ENCODE results near the gene SPTB.

DNA sequence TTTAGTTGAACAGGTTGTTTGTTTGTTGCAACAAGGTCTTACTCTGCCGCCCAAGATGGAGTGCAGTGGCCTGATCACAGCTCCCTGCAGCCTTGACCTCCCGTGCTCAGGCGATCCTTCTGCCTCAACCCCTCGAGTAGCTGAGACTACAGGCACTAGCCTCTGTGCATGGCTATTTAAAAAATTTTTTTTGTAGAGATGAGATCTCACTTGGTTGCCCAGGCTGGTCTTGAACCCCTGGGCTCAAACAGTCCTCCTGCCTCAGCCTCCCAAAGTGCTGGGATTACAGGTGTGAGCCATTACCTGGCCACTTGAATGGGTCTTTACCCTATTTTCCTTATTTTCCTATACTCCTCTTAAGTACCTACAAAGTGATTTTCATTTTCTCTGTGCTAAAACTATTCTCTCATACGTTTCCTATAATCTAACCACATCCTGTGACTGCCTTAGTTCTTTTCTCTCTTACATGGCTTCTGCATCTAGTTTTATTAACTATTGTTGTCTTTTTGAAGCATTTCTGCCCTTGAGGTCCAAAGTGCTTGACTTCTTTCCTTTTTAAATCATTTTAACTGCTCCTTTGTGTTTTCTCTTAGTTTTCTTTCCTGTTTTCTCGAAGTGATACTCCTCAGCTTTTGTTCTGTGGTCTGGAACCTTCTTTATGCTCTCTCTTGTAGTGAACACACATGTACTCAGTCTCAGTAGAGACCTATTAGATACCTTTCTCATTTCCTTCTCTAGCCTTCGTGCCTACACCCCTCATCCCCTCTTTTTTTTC, 48.7 kb upstream of the SPTB start:
- TF ChIP-seq CTCF (IDR thresholded peaks at IDR 0.05), result no peak
- no peak for TF ChIP-seq POLR2A (IDR thresholded peaks at IDR 0.05)
- no peak for TF ChIP-seq POLR2AphosphoS5 (IDR thresholded peaks at IDR 0.05; ENCODE audit: insufficient read depth in 1 of 2, low read depth in 1 of 2)
